ENCODE data around the gene SHISAL1.

DNA sequence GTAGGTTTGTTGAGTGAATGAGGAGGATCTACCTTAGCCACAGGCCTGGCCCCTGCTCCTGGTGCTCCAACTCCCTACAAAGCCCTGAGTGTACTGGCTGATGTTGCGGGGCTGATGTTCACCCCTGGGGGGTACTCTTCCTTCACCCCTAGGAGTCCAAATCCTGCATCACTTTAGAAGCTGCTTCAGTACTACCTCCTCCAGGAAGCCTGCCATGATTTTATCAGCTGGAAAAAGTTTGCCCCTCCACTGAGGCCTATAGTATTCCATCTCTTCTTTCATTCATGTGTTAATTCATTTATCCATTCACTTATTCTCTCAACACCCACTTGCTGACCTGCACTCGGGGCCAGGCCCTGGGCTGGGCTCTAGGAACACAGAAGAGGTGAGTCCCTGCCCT is 7.8 kb downstream of the SHISAL1 start:
- TF ChIP-seq, protein P1, sequence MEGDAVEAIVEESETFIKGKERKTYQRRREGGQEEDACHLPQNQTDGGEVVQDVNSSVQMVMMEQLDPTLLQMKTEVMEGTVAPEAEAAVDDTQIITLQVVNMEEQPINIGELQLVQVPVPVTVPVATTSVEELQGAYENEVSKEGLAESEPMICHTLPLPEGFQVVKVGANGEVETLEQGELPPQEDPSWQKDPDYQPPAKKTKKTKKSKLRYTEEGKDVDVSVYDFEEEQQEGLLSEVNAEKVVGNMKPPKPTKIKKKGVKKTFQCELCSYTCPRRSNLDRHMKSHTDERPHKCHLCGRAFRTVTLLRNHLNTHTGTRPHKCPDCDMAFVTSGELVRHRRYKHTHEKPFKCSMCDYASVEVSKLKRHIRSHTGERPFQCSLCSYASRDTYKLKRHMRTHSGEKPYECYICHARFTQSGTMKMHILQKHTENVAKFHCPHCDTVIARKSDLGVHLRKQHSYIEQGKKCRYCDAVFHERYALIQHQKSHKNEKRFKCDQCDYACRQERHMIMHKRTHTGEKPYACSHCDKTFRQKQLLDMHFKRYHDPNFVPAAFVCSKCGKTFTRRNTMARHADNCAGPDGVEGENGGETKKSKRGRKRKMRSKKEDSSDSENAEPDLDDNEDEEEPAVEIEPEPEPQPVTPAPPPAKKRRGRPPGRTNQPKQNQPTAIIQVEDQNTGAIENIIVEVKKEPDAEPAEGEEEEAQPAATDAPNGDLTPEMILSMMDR (IDR thresholded peaks at IDR 0.05 in 2 of 3, conservative IDR thresholded peaks at IDR 0.05 in 1 of 3; ENCODE audit: control insufficient read depth in 2 of 3, extremely low read depth in 1 of 3, insufficient read depth in 1 of 3, low read depth in 3 of 3, low read length in 3 of 3) = no peak
- TF ChIP-seq RAD21 (IDR thresholded peaks at IDR 0.05; ENCODE audit: insufficient read depth, low read depth, low read length) (no peak), YY1 (IDR thresholded peaks at IDR 0.05; ENCODE audit: low read depth, low read length) (no peak), BHLHE40 (IDR thresholded peaks at IDR 0.05; ENCODE audit: borderline replicate concordance in 1 of 2, low read depth in 2 of 2, low read length in 1 of 2) (no peak), MTA3 (IDR thresholded peaks at IDR 0.05; ENCODE audit: borderline replicate concordance, low read length) (no peak), ZNF207 (IDR thresholded peaks at IDR 0.05; ENCODE audit: borderline replicate concordance) (no peak), BCL11A (IDR thresholded peaks at IDR 0.05; ENCODE audit: low read depth, low read length) (no peak), POLR2A (IDR thresholded peaks at IDR 0.05; ENCODE audit: low read depth, low read length) (no peak), NFYA (IDR thresholded peaks at IDR 0.05; ENCODE audit: borderline replicate concordance, low read depth, low read length) (no peak), CHD4 (IDR thresholded peaks at IDR 0.05) (no peak), EZH2 (IDR thresholded peaks at IDR 0.05; ENCODE audit: borderline replicate concordance, control insufficient read depth, low read depth, low read length) (no peak)
- TF ChIP-seq, protein P2, sequence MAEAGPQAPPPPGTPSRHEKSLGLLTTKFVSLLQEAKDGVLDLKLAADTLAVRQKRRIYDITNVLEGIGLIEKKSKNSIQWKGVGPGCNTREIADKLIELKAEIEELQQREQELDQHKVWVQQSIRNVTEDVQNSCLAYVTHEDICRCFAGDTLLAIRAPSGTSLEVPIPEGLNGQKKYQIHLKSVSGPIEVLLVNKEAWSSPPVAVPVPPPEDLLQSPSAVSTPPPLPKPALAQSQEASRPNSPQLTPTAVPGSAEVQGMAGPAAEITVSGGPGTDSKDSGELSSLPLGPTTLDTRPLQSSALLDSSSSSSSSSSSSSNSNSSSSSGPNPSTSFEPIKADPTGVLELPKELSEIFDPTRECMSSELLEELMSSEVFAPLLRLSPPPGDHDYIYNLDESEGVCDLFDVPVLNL (IDR thresholded peaks at IDR 0.05; ENCODE audit: low read depth, low read length) = no peak
- TF ChIP-seq, protein P3, sequence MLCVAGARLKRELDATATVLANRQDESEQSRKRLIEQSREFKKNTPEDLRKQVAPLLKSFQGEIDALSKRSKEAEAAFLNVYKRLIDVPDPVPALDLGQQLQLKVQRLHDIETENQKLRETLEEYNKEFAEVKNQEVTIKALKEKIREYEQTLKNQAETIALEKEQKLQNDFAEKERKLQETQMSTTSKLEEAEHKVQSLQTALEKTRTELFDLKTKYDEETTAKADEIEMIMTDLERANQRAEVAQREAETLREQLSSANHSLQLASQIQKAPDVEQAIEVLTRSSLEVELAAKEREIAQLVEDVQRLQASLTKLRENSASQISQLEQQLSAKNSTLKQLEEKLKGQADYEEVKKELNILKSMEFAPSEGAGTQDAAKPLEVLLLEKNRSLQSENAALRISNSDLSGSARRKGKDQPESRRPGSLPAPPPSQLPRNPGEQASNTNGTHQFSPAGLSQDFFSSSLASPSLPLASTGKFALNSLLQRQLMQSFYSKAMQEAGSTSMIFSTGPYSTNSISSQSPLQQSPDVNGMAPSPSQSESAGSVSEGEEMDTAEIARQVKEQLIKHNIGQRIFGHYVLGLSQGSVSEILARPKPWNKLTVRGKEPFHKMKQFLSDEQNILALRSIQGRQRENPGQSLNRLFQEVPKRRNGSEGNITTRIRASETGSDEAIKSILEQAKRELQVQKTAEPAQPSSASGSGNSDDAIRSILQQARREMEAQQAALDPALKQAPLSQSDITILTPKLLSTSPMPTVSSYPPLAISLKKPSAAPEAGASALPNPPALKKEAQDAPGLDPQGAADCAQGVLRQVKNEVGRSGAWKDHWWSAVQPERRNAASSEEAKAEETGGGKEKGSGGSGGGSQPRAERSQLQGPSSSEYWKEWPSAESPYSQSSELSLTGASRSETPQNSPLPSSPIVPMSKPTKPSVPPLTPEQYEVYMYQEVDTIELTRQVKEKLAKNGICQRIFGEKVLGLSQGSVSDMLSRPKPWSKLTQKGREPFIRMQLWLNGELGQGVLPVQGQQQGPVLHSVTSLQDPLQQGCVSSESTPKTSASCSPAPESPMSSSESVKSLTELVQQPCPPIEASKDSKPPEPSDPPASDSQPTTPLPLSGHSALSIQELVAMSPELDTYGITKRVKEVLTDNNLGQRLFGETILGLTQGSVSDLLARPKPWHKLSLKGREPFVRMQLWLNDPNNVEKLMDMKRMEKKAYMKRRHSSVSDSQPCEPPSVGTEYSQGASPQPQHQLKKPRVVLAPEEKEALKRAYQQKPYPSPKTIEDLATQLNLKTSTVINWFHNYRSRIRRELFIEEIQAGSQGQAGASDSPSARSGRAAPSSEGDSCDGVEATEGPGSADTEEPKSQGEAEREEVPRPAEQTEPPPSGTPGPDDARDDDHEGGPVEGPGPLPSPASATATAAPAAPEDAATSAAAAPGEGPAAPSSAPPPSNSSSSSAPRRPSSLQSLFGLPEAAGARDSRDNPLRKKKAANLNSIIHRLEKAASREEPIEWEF (IDR thresholded peaks at IDR 0.05; ENCODE audit: insufficient replicate concordance, low read depth, low read length) = no peak
- TF ChIP-seq, protein P4, sequence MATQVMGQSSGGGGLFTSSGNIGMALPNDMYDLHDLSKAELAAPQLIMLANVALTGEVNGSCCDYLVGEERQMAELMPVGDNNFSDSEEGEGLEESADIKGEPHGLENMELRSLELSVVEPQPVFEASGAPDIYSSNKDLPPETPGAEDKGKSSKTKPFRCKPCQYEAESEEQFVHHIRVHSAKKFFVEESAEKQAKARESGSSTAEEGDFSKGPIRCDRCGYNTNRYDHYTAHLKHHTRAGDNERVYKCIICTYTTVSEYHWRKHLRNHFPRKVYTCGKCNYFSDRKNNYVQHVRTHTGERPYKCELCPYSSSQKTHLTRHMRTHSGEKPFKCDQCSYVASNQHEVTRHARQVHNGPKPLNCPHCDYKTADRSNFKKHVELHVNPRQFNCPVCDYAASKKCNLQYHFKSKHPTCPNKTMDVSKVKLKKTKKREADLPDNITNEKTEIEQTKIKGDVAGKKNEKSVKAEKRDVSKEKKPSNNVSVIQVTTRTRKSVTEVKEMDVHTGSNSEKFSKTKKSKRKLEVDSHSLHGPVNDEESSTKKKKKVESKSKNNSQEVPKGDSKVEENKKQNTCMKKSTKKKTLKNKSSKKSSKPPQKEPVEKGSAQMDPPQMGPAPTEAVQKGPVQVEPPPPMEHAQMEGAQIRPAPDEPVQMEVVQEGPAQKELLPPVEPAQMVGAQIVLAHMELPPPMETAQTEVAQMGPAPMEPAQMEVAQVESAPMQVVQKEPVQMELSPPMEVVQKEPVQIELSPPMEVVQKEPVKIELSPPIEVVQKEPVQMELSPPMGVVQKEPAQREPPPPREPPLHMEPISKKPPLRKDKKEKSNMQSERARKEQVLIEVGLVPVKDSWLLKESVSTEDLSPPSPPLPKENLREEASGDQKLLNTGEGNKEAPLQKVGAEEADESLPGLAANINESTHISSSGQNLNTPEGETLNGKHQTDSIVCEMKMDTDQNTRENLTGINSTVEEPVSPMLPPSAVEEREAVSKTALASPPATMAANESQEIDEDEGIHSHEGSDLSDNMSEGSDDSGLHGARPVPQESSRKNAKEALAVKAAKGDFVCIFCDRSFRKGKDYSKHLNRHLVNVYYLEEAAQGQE (IDR thresholded peaks at IDR 0.05; ENCODE audit: low read depth, low read length) = no peak

All from GM12878 (cell line).